ENCODE results near the gene GARIN6. TPM values are rescaled to one million over a fixed set of nuclear protein-coding genes. Genes with fewer than 3 reads are reported as not detected.

GARIN6 gene
- total RNA-seq, 1 donor from 2014 or later, result not detected

DNA sequence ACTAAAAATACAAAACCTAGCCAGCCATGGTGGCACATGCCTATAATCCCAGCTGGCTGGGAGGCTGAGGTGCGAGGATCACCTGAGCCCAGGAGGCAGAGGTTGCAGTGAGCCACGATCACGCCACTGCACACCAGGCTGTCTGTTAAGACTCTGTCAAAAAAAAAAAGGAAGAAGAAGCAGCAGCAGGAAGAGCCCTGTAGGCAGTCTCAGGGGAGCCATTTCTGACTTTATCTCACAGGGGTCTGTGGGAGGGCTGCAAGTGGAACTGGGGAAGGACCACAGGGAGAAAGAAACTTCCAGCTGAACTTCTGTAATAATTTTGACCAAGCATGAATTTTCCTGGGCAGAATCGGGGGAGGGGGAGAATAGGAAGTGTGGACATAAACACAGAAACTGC, 32.7 kb downstream of the GARIN6 start:
- Mint-ChIP-seq H3K27ac (no peak overlapping the region), H3K4me3 (ENCODE audit: low read depth) (no peak overlapping the region), H3K27me3 (no peaks in the 10 kb centered on the region), H3K36me3 (ENCODE audit: insufficient read depth) (no peaks in the 10 kb centered on the region), H3K4me1 (ENCODE audit: low read depth) (peaks cover 1% of the 10 kb centered on the region), H3K9me3 (ENCODE audit: low read depth) (peaks cover 9% of the 10 kb centered on the region)
- TF ChIP-seq CTCF (IDR thresholded peaks at IDR 0.05; ENCODE audit: unreplicated experiment), result no peak
- DNase-seq (ENCODE audit: low spot score, unreplicated experiment), result no peak

- DNase-seq (ENCODE audit: low spot score, unreplicated experiment), result no peak
- no peaks in the 10 kb centered on the region for H3K36me3 Mint-ChIP-seq (ENCODE audit: insufficient read depth)
- H3K4me1 Mint-ChIP-seq (ENCODE audit: low read depth), result peaks cover 1% of the 10 kb centered on the region
- peaks cover 16% of the 10 kb centered on the region for H3K9me3 Mint-ChIP-seq (ENCODE audit: low read depth)
- H3K27me3 Mint-ChIP-seq, result no peaks in the 10 kb centered on the region
- no peak overlapping the region for H3K27ac Mint-ChIP-seq
- no peak for TF ChIP-seq CTCF (IDR thresholded peaks at IDR 0.05; ENCODE audit: unreplicated experiment)
- no peak overlapping the region for H3K4me3 Mint-ChIP-seq (ENCODE audit: low read depth)
Observed at GRCh38 chr12:99686142-99686541, 38.6 kb downstream of the GARIN6 start.

DNA sequence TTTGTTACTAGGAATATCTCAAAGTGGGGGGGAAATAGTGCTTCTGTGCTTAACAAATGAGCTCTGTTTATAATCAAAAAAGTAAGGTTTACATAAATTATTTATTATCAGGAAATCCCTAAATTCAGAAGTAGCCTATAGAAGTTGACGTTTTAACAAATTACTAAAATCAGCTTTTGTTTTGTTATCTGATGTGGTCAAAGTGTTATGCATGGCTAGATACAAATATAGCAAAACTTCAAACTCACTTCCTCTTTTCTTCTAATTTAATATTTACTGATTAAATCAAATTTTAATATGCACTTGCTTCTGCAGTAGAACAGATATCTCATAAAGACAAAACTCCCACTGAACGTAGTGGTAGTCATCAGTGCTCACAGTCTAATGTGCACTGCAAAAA, 47.5 kb downstream of the GARIN6 start:
- no peak overlapping the region for H3K27ac Mint-ChIP-seq
- TF ChIP-seq CTCF (IDR thresholded peaks at IDR 0.05; ENCODE audit: unreplicated experiment), result no peak
- no peaks in the 10 kb centered on the region for H3K36me3 Mint-ChIP-seq (ENCODE audit: insufficient read depth)
- no peak for DNase-seq (ENCODE audit: low spot score, unreplicated experiment)
- no peaks in the 10 kb centered on the region for H3K27me3 Mint-ChIP-seq
- no peak overlapping the region for H3K4me3 Mint-ChIP-seq (ENCODE audit: low read depth)
- H3K9me3 Mint-ChIP-seq (ENCODE audit: low read depth), result peaks cover 7% of the 10 kb centered on the region
- no peaks in the 10 kb centered on the region for H3K4me1 Mint-ChIP-seq (ENCODE audit: low read depth)
